K562 (cell line): Measurements from ENCODE around the gene FIBP. TPM values are rescaled to one million over a fixed set of nuclear protein-coding genes. Genes with fewer than 3 reads are reported as not detected.

Experiments
- BCOR ChIP-seq: fragments of 450-650 bp; IDR thresholded peaks from 2 replicates; pipeline ENCODE4 v1.6.1; 2016
- CHD4 ChIP-seq: fragments of 200-600 bp; sonication (generic); IDR thresholded peaks from 3 replicates; pipeline ENCODE4 v1.6.1; 2012; ENCODE audit warnings: low read depth, mild to moderate bottlenecking, mixed read lengths, low read length, inconsistent platforms; ENCODE audit not compliant: insufficient read depth, insufficient replicate concordance, poor library complexity, severe bottlenecking
- DEAF1 ChIP-seq: fragments of 450-650 bp; formaldehyde crosslinking; IDR thresholded peaks from 2 replicates; pipeline ENCODE4 v1.4.0; 2020; ENCODE audit warnings: mild to moderate bottlenecking, moderate library complexity
- ELK1 ChIP-seq: sonication (generic); formaldehyde crosslinking; IDR thresholded peaks from 2 replicates; pipeline ENCODE4 v1.8.1; 2022; ENCODE audit warnings: missing genetic modification reagents
- PHF21A ChIP-seq: fragments of 450-650 bp; IDR thresholded peaks from 2 replicates; pipeline ENCODE4 v1.6.1; 2017; ENCODE audit warnings: low read depth, borderline replicate concordance
- ZBTB40 ChIP-seq, 2 experiments: fragments of 450-650 bp in 1 of 2; sonication (generic) in 1 of 2; formaldehyde crosslinking in 1 of 2; IDR thresholded peaks; 2 replicates each; pipeline versions ENCODE4 v1.7.1 to v1.9.0; 2016 to 2022; ENCODE audit warnings: inconsistent platforms in 1 of 2, mild to moderate bottlenecking in 1 of 2, missing genetic modification reagents in 1 of 2
- ZNF561 ChIP-seq: fragments of 450-650 bp; formaldehyde crosslinking; conservative IDR thresholded peaks from 2 replicates; pipeline ENCODE4 v1.4.0; 2020; ENCODE audit warnings: mild to moderate bottlenecking, moderate library complexity
- polyA plus RNA-seq, 8 experiments: library from polyadenylated mRNA; depleted of rRNA in 4 of 8; stranded (reverse) in 5 of 8; unstranded in 3 of 8; fragments of >200 nt; fragmentation: Nextera tagmentation in 2 of 8; fragmentation: Illumina TruSeq in 1 of 8; extraction: Ambion mirVana in 2 of 8; extraction: Trizol in 1 of 8; gene quantifications; 2 replicates each; pipeline versions ENCODE4 v1.2.1 to v1.2.3, GENCODE V29; 2011 to 2014; ENCODE audit warnings: inconsistent platforms in 1 of 8, missing spikeins in 1 of 8
- total RNA-seq, 7 experiments: library from RNA; depleted of rRNA in 6 of 7; stranded (reverse); fragments of >200 nt in 6 of 7; fragmentation: Illumina TruSeq in 2 of 7; extraction: Trizol in 2 of 7; gene quantifications; 2 replicates each; pipeline versions ENCODE4 v1.2.1 to v1.2.3, GENCODE V29; 2011 to 2021; ENCODE audit warnings: low replicate concordance in 1 of 7

Gene FIBP
- total and polyA plus RNA-seq, 9 of the 15 experiments (the other 6 are each of a cell fraction or from before 2014, with no cell fraction given): 41.2 to 79.2 (median 48.6) TPM

- no peak for TF ChIP-seq CHD4
- TF ChIP-seq DEAF1: 0 out of 2 replicates have a peak, but pooled peaks have one; percentile 30
- 0 out of 2 replicates have a peak, but pooled peaks have one; percentile 40 for TF ChIP-seq BCOR
- no peak for TF ChIP-seq ZBTB40 (IDR thresholded peaks at IDR 0.05)
- TF ChIP-seq ZBTB40 (CRISPR knock-in tag; IDR thresholded peaks at IDR 0.05): no peak
- TF ChIP-seq PHF21A: no peak
- no peak for TF ChIP-seq ELK1
- TF ChIP-seq ZNF561 (CRISPR knock-in tag): no peak
Measured at GRCh38 chr11:65919141-65919572, 30.9 kb upstream of the FIBP start, which contains the start of gene DRAP1 (continued).
